Neural cell (in vitro differentiated cells): Measurements from ENCODE around the gene RIPOR2. TPM values are rescaled to one million over a fixed set of nuclear protein-coding genes. Genes with fewer than 3 reads are reported as not detected.

Experiments
- H2AFZ ChIP-seq: fragments of 200-600, 300-800 bp; sonication (generic), shearing (Covaris generic); 2 replicates; pipeline ENCODE4 v1.6.0; 2014; ENCODE audit warnings: low read depth, mild to moderate bottlenecking, antibody characterized with exemption, low read length, moderate library complexity
- H3F3A ChIP-seq: fragments of 200-600 bp; shearing (Covaris generic); 2 replicates; pipeline ENCODE4 v1.6.1; 2016; ENCODE audit warnings: mild to moderate bottlenecking, moderate library complexity, mixed read lengths, antibody characterized with exemption, low read length; ENCODE audit not compliant: insufficient read depth, poor library complexity, severe bottlenecking
- H3K27ac ChIP-seq: fragments of 200-600, 300-800 bp; sonication (generic), shearing (Covaris generic); 2 replicates; pipeline ENCODE4 v1.5.1; 2014; ENCODE audit warnings: mild to moderate bottlenecking, low read length, moderate library complexity
- H3K27me3 ChIP-seq: fragments of 300-800, 200-600 bp; sonication (generic), shearing (Covaris generic); 2 replicates; pipeline ENCODE4 v1.6.0; 2014; ENCODE audit warnings: mild to moderate bottlenecking, low read depth, low read length, moderate library complexity; ENCODE audit not compliant: insufficient read depth
- H3K36me3 ChIP-seq: fragments of 300-800, 200-600 bp; sonication (generic), shearing (Covaris generic); 2 replicates; pipeline ENCODE4 v1.5.1; 2014; ENCODE audit warnings: mild to moderate bottlenecking, antibody characterized with exemption, low read length, moderate library complexity; ENCODE audit not compliant: insufficient read depth
- H3K4me2 ChIP-seq: fragments of 300-800, 200-600 bp; sonication (generic), shearing (Covaris generic); 2 replicates; pipeline ENCODE4 v1.6.0; 2014; ENCODE audit warnings: mild to moderate bottlenecking, low read length
- H3K4me3 ChIP-seq: fragments of 300-800, 200-600 bp; sonication (generic), shearing (Covaris generic); 2 replicates; pipeline ENCODE4 v1.5.1; 2014; ENCODE audit warnings: mild to moderate bottlenecking, low read length, moderate library complexity
- H3K79me2 ChIP-seq: fragments of 200-600 bp; shearing (Covaris generic); replicated peaks from 2 replicates; pipeline ENCODE4 v1.6.0; 2014; ENCODE audit warnings: mild to moderate bottlenecking, low read length, moderate library complexity; ENCODE audit not compliant: insufficient read depth
- H3K9ac ChIP-seq: fragments of 300-800, 200-600 bp; sonication (generic), shearing (Covaris generic); 2 replicates; pipeline ENCODE4 v1.6.1; 2016; ENCODE audit warnings: mild to moderate bottlenecking, low read length, mixed read lengths
- H3K9me2 ChIP-seq: fragments of 200-600 bp; shearing (Covaris generic); 2 replicates; pipeline ENCODE4 v1.6.1; 2016; ENCODE audit warnings: mild to moderate bottlenecking, low read length, mixed read lengths; ENCODE audit not compliant: insufficient read depth
- H3K9me3 ChIP-seq: fragments of 200-600, 300-800 bp; sonication (generic), shearing (Covaris generic); 2 replicates; pipeline ENCODE4 v1.6.1; 2016; ENCODE audit warnings: mild to moderate bottlenecking, mixed run types, low read length, moderate library complexity, mixed read lengths
- H4K20me1 ChIP-seq: fragments of 200-600 bp; shearing (Covaris generic); 2 replicates; pipeline ENCODE4 v1.6.1; 2016; ENCODE audit warnings: mild to moderate bottlenecking, mixed run types; ENCODE audit not compliant: insufficient read depth
- EP300 ChIP-seq: fragments of 450-650 bp; conservative IDR thresholded peaks from 2 replicates; pipeline ENCODE4 v1.6.1; 2014; ENCODE audit warnings: antibody characterized with exemption, mild to moderate bottlenecking, moderate library complexity; ENCODE audit not compliant: poor library complexity, severe bottlenecking
- EZH2 ChIP-seq: fragments of 200-600, 300-800 bp; shearing (Covaris generic), sonication (generic); IDR thresholded peaks from 2 replicates; pipeline ENCODE4 v1.6.1; 2014; ENCODE audit warnings: antibody characterized with exemption, low read length, borderline replicate concordance, mild to moderate bottlenecking; ENCODE audit not compliant: insufficient read depth, poor library complexity, severe bottlenecking
- MXI1 ChIP-seq: fragments of 450-650 bp; conservative IDR thresholded peaks from 2 replicates; pipeline ENCODE4 v1.6.1; 2014; ENCODE audit warnings: antibody characterized with exemption, mild to moderate bottlenecking; ENCODE audit not compliant: poor library complexity, severe bottlenecking
- POLR2AphosphoS5 ChIP-seq: IDR thresholded peaks from 2 replicates; pipeline ENCODE4 v1.6.1; 2012
- RAD21 ChIP-seq: fragments of 450-650 bp; conservative IDR thresholded peaks from 2 replicates; pipeline ENCODE4 v1.6.1; 2014; ENCODE audit warnings: antibody characterized with exemption, mild to moderate bottlenecking, moderate library complexity
- SMC3 ChIP-seq: fragments of 450-650 bp; conservative IDR thresholded peaks from 2 replicates; pipeline ENCODE4 v1.6.1; 2014; ENCODE audit warnings: antibody characterized with exemption, mild to moderate bottlenecking, moderate library complexity; ENCODE audit not compliant: poor library complexity
- TAF1 ChIP-seq: IDR thresholded peaks from 2 replicates; pipeline ENCODE4 v1.6.1; 2012; ENCODE audit warnings: low read depth
- polyA plus RNA-seq: library from polyadenylated mRNA; depleted of rRNA; stranded (reverse); fragments of >200 nt; gene quantifications from 2 replicates; pipeline ENCODE4 v1.2.3, GENCODE V29; 2014
- TF ChIP-seq, protein P1 (sequence below): IDR thresholded peaks from 2 replicates; pipeline ENCODE4 v1.6.1; 2012; ENCODE audit warnings: borderline replicate concordance
- TF ChIP-seq, protein P2 (sequence below): fragments of 450-650 bp; IDR thresholded peaks from 2 replicates; pipeline ENCODE4 v1.5.1; 2014; ENCODE audit warnings: antibody characterized with exemption, mild to moderate bottlenecking, moderate library complexity; ENCODE audit not compliant: poor library complexity, severe bottlenecking

The RIPOR2 gene
- polyA plus RNA-seq, 1 donor from 2014 or later = 83.8 TPM

DNA sequence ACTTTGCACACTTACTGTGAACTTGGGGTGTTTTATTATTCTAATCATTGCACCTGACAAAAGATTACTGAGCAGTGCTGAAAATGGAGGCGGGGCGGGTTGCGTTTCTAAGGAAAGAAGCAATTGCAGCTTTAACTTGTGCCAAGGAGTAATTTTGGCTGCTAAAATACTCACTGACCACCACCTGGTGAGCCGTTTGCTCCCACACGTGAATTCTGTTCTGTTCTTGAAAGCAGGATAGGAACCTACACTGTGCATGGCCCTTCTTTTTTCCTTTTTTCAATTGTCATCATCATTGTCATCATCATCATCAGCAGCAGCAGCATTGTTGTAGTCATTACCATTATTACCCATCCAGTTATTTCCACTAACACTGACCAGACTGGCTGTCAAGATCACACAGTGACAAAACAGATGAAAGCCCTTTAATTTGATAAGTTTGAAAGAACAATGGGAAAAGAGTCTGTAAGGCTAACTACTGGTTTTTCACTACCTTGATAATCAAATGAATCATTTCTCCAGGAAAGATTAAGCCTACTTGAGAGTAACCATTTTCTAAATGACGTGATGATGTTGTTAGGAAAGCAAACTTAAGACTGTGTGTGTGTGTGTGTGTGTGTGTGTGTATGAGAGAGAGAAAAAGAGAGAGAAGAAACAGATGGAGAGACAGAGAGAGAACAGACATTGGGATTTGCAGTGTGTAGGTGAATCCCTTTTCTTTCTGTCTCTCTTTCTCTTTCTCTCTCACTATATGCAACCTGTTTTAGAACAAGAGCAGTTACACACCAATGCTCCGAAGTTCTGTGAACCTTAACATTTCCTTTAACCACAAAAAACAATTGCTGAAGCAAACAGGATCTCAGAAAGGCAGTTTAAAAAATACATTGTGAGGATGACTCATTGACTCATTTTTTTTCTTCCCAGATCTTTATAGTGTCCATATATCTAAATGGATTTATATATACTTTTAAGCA is 3.8 kb downstream of the RIPOR2 start:
- TF ChIP-seq EZH2 (no peak), MXI1 (no peak), POLR2AphosphoS5 (no peak), TAF1 (no peak), EP300 (no peak), RAD21 (no peak), SMC3 (no peak)
- TF ChIP-seq, protein P1, sequence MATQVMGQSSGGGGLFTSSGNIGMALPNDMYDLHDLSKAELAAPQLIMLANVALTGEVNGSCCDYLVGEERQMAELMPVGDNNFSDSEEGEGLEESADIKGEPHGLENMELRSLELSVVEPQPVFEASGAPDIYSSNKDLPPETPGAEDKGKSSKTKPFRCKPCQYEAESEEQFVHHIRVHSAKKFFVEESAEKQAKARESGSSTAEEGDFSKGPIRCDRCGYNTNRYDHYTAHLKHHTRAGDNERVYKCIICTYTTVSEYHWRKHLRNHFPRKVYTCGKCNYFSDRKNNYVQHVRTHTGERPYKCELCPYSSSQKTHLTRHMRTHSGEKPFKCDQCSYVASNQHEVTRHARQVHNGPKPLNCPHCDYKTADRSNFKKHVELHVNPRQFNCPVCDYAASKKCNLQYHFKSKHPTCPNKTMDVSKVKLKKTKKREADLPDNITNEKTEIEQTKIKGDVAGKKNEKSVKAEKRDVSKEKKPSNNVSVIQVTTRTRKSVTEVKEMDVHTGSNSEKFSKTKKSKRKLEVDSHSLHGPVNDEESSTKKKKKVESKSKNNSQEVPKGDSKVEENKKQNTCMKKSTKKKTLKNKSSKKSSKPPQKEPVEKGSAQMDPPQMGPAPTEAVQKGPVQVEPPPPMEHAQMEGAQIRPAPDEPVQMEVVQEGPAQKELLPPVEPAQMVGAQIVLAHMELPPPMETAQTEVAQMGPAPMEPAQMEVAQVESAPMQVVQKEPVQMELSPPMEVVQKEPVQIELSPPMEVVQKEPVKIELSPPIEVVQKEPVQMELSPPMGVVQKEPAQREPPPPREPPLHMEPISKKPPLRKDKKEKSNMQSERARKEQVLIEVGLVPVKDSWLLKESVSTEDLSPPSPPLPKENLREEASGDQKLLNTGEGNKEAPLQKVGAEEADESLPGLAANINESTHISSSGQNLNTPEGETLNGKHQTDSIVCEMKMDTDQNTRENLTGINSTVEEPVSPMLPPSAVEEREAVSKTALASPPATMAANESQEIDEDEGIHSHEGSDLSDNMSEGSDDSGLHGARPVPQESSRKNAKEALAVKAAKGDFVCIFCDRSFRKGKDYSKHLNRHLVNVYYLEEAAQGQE = no peak
- TF ChIP-seq, protein P2, sequence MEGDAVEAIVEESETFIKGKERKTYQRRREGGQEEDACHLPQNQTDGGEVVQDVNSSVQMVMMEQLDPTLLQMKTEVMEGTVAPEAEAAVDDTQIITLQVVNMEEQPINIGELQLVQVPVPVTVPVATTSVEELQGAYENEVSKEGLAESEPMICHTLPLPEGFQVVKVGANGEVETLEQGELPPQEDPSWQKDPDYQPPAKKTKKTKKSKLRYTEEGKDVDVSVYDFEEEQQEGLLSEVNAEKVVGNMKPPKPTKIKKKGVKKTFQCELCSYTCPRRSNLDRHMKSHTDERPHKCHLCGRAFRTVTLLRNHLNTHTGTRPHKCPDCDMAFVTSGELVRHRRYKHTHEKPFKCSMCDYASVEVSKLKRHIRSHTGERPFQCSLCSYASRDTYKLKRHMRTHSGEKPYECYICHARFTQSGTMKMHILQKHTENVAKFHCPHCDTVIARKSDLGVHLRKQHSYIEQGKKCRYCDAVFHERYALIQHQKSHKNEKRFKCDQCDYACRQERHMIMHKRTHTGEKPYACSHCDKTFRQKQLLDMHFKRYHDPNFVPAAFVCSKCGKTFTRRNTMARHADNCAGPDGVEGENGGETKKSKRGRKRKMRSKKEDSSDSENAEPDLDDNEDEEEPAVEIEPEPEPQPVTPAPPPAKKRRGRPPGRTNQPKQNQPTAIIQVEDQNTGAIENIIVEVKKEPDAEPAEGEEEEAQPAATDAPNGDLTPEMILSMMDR = no peak
- H3K4me2 ChIP-seq = no peak overlapping the region
- H4K20me1 ChIP-seq = no peaks in the 10 kb centered on the region
- H3F3A ChIP-seq = no peaks in the 10 kb centered on the region
- no peaks in the 10 kb centered on the region for H3K36me3 ChIP-seq
- H3K9me2 ChIP-seq = no peaks in the 10 kb centered on the region
- no peak overlapping the region for H3K27ac ChIP-seq
- H3K27me3 ChIP-seq = no peaks in the 10 kb centered on the region
- no peak overlapping the region for H3K4me3 ChIP-seq
- H3K79me2 ChIP-seq = no peaks in the 10 kb centered on the region
- H2AFZ ChIP-seq = no peak overlapping the region
- H3K9me3 ChIP-seq = no peaks in the 10 kb centered on the region
- no peak overlapping the region for H3K9ac ChIP-seq

DNA sequence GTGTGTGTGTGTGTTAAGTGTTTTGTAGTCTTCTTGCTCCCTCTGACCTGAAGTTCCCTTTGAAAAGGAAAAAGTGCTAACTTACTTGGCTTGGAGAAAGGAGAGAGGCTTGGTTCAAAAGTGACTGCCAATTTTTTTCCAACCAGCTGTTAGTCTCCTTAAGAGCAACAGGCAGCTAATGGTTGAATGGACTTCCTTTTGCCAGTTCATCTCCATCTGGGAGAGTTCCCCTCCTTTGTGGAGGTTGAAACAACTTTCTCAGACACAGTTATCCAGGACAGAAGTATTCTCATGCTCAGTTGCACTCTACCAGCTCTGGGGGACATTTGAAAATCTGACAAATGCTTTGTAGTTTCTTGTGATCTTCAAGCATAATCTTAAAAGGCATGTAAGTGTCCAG is 4.5 kb downstream of the RIPOR2 start:
- Histone ChIP-seq H3K36me3 (no peaks in the 10 kb centered on the region), H4K20me1 (no peaks in the 10 kb centered on the region), H3K4me3 (no peak overlapping the region), H3K4me2 (no peak overlapping the region), H3K27me3 (no peaks in the 10 kb centered on the region), H3K27ac (no peak overlapping the region), H3K9me2 (no peaks in the 10 kb centered on the region), H3F3A (no peaks in the 10 kb centered on the region), H2AFZ (no peak overlapping the region), H3K9ac (no peak overlapping the region), H3K9me3 (no peaks in the 10 kb centered on the region), H3K79me2 (no peaks in the 10 kb centered on the region)
- TF ChIP-seq TAF1 (no peak), RAD21 (no peak), POLR2AphosphoS5 (no peak), MXI1 (no peak), EP300 (no peak), EZH2 (no peak), SMC3 (no peak)
- TF ChIP-seq, protein P2 = no peak
- TF ChIP-seq, protein P1 = no peak
